ENCODE data around the gene PIRT.

PIRT gene

DNA sequence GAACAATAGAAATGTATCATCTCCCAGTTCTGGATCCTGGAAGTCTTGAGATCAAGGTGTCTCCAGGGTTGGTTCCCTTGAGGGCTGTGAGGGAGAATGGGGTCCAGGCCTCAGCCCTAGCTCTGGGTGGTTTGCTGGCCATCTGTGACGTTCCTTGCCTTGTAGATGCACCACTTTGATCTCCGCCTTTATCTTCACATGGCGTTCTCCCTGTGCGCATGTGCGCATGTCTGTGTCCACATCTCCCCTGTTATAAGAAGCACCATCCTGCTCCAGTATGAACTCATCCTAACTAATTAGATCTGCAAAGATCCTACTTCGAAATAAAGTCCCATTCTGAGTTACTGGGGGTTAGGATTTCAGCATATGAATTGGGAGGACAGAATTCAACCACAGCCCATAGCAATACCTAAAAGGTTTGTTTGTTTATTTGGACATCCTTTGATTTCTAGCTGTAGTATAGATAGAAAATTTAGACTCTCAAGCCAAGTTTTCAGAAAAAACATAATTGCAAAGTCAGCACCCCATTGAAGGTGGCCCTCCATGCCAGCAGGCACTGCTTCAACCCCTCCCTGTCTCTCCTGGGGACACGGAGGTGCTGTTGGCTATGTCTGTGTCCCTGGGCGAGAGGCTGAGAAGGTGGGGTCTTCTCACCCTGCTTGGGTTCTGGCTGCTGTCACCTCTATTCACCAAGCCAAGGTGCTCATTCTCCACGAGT is 31.2 kb downstream of the PIRT start:
- no peaks in the 10 kb centered on the region for H3K9me2 ChIP-seq (replicated peaks; ENCODE audit: insufficient read depth, low read length)
- H2AFZ ChIP-seq (ENCODE audit: low read length): no peak overlapping the region
- H3K9ac ChIP-seq (ENCODE audit: low read length): no peak overlapping the region
- 0 out of 2 replicates have a peak, but pooled peaks cover 4% of the 10 kb centered on the region for H3K27me3 ChIP-seq (replicated peaks; ENCODE audit: insufficient read depth, low read length)
- H3K27ac ChIP-seq (ENCODE audit: low read length): no peak overlapping the region
- no peak overlapping the region for H3K4me3 ChIP-seq (ENCODE audit: low read length)
- no peaks in the 10 kb centered on the region for H3K4me1 ChIP-seq (ENCODE audit: low read length)
- H3K9me3 ChIP-seq (replicated peaks; ENCODE audit: insufficient read depth, low read length): no peaks in the 10 kb centered on the region
- DNase-seq: no peak
- no peaks in the 10 kb centered on the region for H3F3A ChIP-seq (ENCODE audit: insufficient read depth, low read length)
- no peaks in the 10 kb centered on the region for H3K36me3 ChIP-seq (replicated peaks; ENCODE audit: insufficient read depth, low read length)
- TF ChIP-seq, protein P1, sequence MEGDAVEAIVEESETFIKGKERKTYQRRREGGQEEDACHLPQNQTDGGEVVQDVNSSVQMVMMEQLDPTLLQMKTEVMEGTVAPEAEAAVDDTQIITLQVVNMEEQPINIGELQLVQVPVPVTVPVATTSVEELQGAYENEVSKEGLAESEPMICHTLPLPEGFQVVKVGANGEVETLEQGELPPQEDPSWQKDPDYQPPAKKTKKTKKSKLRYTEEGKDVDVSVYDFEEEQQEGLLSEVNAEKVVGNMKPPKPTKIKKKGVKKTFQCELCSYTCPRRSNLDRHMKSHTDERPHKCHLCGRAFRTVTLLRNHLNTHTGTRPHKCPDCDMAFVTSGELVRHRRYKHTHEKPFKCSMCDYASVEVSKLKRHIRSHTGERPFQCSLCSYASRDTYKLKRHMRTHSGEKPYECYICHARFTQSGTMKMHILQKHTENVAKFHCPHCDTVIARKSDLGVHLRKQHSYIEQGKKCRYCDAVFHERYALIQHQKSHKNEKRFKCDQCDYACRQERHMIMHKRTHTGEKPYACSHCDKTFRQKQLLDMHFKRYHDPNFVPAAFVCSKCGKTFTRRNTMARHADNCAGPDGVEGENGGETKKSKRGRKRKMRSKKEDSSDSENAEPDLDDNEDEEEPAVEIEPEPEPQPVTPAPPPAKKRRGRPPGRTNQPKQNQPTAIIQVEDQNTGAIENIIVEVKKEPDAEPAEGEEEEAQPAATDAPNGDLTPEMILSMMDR (IDR thresholded peaks at IDR 0.05; ENCODE audit: low read length): no peak
- TF ChIP-seq EZH2 (optimal IDR thresholded peaks at IDR 0.05; ENCODE audit: low read depth, low read length) (no peak), EZH2phosphoT487 (IDR thresholded peaks at IDR 0.05; ENCODE audit: low read length) (no peak)
- H3K79me2 ChIP-seq (ENCODE audit: low read length): no peaks in the 10 kb centered on the region
- H3K4me2 ChIP-seq (ENCODE audit: low read depth, low read length): no peak overlapping the region
- no peaks in the 10 kb centered on the region for H4K20me1 ChIP-seq (ENCODE audit: insufficient read depth, low read length)

DNA sequence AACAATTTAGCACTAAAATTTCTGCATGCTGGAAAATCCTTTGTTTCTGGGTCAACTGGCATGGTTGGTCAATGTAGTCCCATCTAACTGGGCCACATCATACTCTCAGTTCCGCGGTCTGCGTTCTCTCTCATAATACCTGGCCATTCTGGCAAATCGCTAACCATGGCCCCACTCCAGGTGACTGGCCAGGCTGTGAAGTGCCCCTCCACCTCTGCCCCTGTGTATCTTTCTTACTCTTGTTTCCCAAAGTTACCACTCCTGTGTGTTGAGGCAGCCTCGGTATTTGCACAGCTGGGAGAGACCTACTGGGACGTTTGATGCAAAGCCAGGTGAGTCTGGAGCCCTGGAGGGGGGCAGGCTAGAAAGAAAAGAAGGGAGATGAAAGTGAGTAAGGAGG is 32.0 kb downstream of the PIRT start:
- Histone ChIP-seq H3K9ac (ENCODE audit: low read length) (no peak overlapping the region), H3K79me2 (ENCODE audit: low read length) (no peaks in the 10 kb centered on the region), H3K27me3 (replicated peaks; ENCODE audit: insufficient read depth, low read length) (no peaks in the 10 kb centered on the region), H3K9me3 (replicated peaks; ENCODE audit: insufficient read depth, low read length) (no peaks in the 10 kb centered on the region), H3K27ac (ENCODE audit: low read length) (no peak overlapping the region), H3K9me2 (replicated peaks; ENCODE audit: insufficient read depth, low read length) (no peaks in the 10 kb centered on the region), H4K20me1 (ENCODE audit: insufficient read depth, low read length) (no peaks in the 10 kb centered on the region), H3K4me3 (ENCODE audit: low read length) (no peak overlapping the region), H3K4me1 (ENCODE audit: low read length) (no peaks in the 10 kb centered on the region), H3F3A (ENCODE audit: insufficient read depth, low read length) (no peaks in the 10 kb centered on the region), H2AFZ (ENCODE audit: low read length) (no peak overlapping the region), H3K36me3 (replicated peaks; ENCODE audit: insufficient read depth, low read length) (no peaks in the 10 kb centered on the region), H3K4me2 (ENCODE audit: low read depth, low read length) (no peak overlapping the region)
- no peak for DNase-seq
- TF ChIP-seq EZH2 (optimal IDR thresholded peaks at IDR 0.05; ENCODE audit: low read depth, low read length) (no peak), EZH2phosphoT487 (IDR thresholded peaks at IDR 0.05; ENCODE audit: low read length) (no peak)
- TF ChIP-seq, protein P1 (IDR thresholded peaks at IDR 0.05; ENCODE audit: low read length): no peak

DNA sequence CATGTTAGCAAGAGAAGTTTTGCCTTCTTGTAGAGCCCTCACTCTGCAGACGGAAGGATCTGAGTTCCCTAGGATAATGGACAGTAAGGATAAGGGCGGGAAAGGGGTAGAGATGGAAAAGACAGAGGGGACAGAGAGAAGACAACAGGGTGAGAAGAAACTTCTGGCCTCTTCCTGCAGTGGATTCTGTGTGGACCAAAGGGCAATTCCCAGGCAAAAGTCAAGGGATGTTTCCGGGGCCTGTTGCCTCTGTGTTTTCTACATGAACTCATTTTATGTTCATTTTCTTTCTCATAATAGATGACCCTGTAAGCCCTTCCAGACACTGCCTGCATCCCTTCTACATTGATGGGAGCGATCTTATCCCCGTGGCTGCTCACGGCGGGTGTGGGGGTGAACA is 33.3 kb downstream of the PIRT start:
- Histone ChIP-seq H3F3A (ENCODE audit: insufficient read depth, low read length) (no peaks in the 10 kb centered on the region), H2AFZ (ENCODE audit: low read length) (no peak overlapping the region), H3K9me3 (replicated peaks; ENCODE audit: insufficient read depth, low read length) (no peaks in the 10 kb centered on the region), H3K79me2 (ENCODE audit: low read length) (no peaks in the 10 kb centered on the region), H3K4me3 (ENCODE audit: low read length) (no peak overlapping the region), H3K27me3 (replicated peaks; ENCODE audit: insufficient read depth, low read length) (no peaks in the 10 kb centered on the region), H4K20me1 (ENCODE audit: insufficient read depth, low read length) (no peaks in the 10 kb centered on the region), H3K9me2 (replicated peaks; ENCODE audit: insufficient read depth, low read length) (no peaks in the 10 kb centered on the region), H3K9ac (ENCODE audit: low read length) (no peak overlapping the region), H3K36me3 (replicated peaks; ENCODE audit: insufficient read depth, low read length) (no peaks in the 10 kb centered on the region), H3K27ac (ENCODE audit: low read length) (no peak overlapping the region), H3K4me1 (ENCODE audit: low read length) (no peaks in the 10 kb centered on the region), H3K4me2 (ENCODE audit: low read depth, low read length) (no peak overlapping the region)
- no peak for DNase-seq
- TF ChIP-seq EZH2phosphoT487 (IDR thresholded peaks at IDR 0.05; ENCODE audit: low read length) (no peak), EZH2 (optimal IDR thresholded peaks at IDR 0.05; ENCODE audit: low read depth, low read length) (no peak)
- TF ChIP-seq, protein P1 (IDR thresholded peaks at IDR 0.05; ENCODE audit: low read length): no peak
